Mesendoderm (in vitro differentiated cells): Measurements from ENCODE around the gene RARRES2.
"Not testable (repeated sequence)": the region's sequence is repeated elsewhere in the genome, so short reads cannot be mapped to it uniquely, and the experiment has no call there.

ENCODE experiments used
- DNase-seq: peaks from one replicate; pipeline ENCODE4 v3.0.0; 2013
- H2AK5ac ChIP-seq: 2 replicates; pipeline ENCODE4 v1.6.1; 2013; ENCODE audit warnings: low read length, inconsistent platforms
- H2BK120ac ChIP-seq: 2 replicates; pipeline ENCODE4 v1.6.1; 2013; ENCODE audit warnings: low read depth, mild to moderate bottlenecking, low read length, moderate library complexity, mixed read lengths
- H2BK15ac ChIP-seq: replicated peaks from 2 replicates; pipeline ENCODE4 v1.6.1; 2013; ENCODE audit warnings: low read depth, mild to moderate bottlenecking, moderate library complexity
- H2BK5ac ChIP-seq: 2 replicates; pipeline ENCODE4 v1.6.1; 2013; ENCODE audit warnings: low read length, inconsistent platforms
- H3K18ac ChIP-seq: 2 replicates; pipeline ENCODE4 v1.6.1; 2013; ENCODE audit warnings: mild to moderate bottlenecking, low read length, mixed read lengths
- H3K23ac ChIP-seq: one replicate; pipeline ENCODE4 v1.6.1; 2013; ENCODE audit warnings: low read length
- H3K27ac ChIP-seq: 2 replicates; pipeline ENCODE4 v1.5.1; 2013; ENCODE audit warnings: low read depth, mild to moderate bottlenecking, inconsistent platforms, low read length, moderate library complexity
- H3K27me3 ChIP-seq: 2 replicates; pipeline ENCODE4 v1.6.1; 2013; ENCODE audit warnings: low read length, control low read depth, mild to moderate bottlenecking, inconsistent platforms; ENCODE audit not compliant: insufficient read depth, poor library complexity
- H3K36me3 ChIP-seq: 2 replicates; pipeline ENCODE4 v1.6.1; 2013; ENCODE audit warnings: low read length, inconsistent platforms; ENCODE audit not compliant: control insufficient read depth, insufficient read depth
- H3K4ac ChIP-seq: one replicate; pipeline ENCODE4 v1.6.1; 2013; ENCODE audit warnings: low read depth, mild to moderate bottlenecking, low read length, moderate library complexity
- H3K4me1 ChIP-seq: 2 replicates; pipeline ENCODE4 v1.6.1; 2013; ENCODE audit warnings: low read depth, low read length, inconsistent platforms; ENCODE audit not compliant: control insufficient read depth
- H3K4me2 ChIP-seq: 2 replicates; pipeline ENCODE4 v1.6.1; 2013; ENCODE audit warnings: low read length
- H3K4me3 ChIP-seq: 2 replicates; pipeline ENCODE4 v1.5.1; 2013; ENCODE audit warnings: mild to moderate bottlenecking, low read length
- H3K56ac ChIP-seq: one replicate; pipeline ENCODE4 v1.6.1; 2013; ENCODE audit warnings: low read length
- H3K79me1 ChIP-seq: 2 replicates; pipeline ENCODE4 v1.6.1; 2013; ENCODE audit warnings: low read length, inconsistent platforms
- H3K79me2 ChIP-seq: 2 replicates; pipeline ENCODE4 v1.6.1; 2013; ENCODE audit warnings: mild to moderate bottlenecking, low read length; ENCODE audit not compliant: control insufficient read depth, insufficient read depth
- H3K9ac ChIP-seq: 2 replicates; pipeline ENCODE4 v1.6.1; 2013; ENCODE audit warnings: low read length, inconsistent platforms
- H4K5ac ChIP-seq: one replicate; pipeline ENCODE4 v1.6.1; 2013; ENCODE audit warnings: low read length
- H4K8ac ChIP-seq: one replicate; pipeline ENCODE4 v1.6.1; 2013; ENCODE audit warnings: low read depth, mild to moderate bottlenecking, control low read depth, low read length, moderate library complexity
- WGBS: extraction: QIAGEN DNeasy Blood & Tissue Kit; methylation state at CpG from one replicate; pipeline ENCODE4 v1.1.7; 2013; ENCODE audit warnings: low lambda C conversion rate, missing lambda C conversion rate; ENCODE audit not compliant: insufficient coverage; ENCODE audit errors: extremely low coverage; 5-methylcytosine and 5-hydroxymethylcytosine counted together

Gene RARRES2

DNA sequence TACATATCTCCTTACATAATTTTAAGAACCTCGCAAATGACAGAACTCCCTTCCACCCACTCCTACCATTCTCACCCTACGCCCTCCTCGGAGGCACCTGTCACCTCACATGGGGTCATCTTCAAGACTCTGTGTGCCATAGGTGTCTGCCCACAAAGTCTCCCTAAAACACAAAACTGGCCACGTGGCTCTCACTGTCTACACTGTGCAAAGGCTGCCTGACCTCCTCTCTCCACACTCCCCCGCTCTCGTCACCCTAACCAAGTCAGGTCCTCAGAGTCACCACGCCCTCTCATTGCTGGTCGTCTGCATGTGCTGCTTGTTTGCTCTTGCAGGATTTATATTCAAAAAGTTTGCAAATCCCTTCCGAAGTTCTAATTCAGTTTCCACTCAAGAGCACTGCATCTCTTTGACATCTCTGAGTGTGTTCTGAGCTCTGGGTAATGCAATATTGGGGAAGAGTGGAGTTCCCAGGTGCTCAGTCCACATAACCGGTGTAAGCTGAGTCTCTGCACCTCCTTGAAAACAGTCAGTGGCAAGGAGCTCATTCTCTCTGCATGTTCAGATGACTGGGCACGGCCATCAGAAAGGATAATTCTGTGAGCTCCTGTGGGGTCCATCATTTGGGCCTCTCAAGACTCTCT, 36.0 kb downstream of the RARRES2 start:
- H3K27ac ChIP-seq, H4K8ac ChIP-seq, H2BK15ac ChIP-seq, H3K9ac ChIP-seq, H3K79me2 ChIP-seq, H2AK5ac ChIP-seq, DNase-seq, H3K23ac ChIP-seq, H3K36me3 ChIP-seq, H2BK5ac ChIP-seq, H2BK120ac ChIP-seq, H3K79me1 ChIP-seq, H3K4me1 ChIP-seq, H3K4ac ChIP-seq, H3K4me3 ChIP-seq, H4K5ac ChIP-seq, H3K18ac ChIP-seq, H3K27me3 ChIP-seq, H3K56ac ChIP-seq, H3K4me2 ChIP-seq: not testable (repeated sequence)
- WGBS, result no CpG with 5 or more reads among the region's 11 CpGs

DNA sequence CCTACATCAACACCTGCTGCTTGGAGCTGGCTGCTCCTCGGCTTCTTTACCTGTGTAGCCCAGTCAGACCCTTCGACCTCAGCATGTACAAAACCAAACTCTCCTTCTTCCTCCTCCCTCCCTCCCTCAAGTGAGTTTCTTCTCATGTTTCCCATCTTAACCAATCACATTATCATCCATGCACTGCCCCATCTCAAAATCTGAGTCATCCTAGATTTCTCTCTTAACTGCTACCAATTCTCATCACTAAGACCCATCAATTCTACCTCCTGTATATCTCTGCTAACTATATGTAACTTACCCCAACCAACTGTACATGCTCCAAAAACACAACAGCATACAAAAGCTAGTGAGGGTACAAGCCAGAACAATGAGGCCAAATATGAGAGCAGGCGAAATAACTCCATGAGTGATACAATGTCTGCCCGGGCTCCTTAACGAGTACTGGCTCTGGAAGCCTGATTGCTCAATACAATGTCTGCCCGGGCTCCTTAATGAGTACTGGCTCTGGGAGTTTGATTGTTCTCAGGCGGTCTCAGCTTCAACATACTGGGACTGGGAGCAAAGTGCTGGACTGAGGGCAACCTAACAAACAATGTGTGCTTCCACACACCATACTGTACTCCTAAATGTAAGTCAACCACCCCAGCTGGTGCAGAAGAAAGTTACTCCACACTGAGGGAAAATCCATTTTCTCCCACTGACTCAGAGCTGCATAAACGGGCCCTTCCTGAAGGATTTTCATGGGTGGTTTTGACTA, 36.8 kb downstream of the RARRES2 start:
- H3K27ac ChIP-seq, H2BK120ac ChIP-seq, H2BK15ac ChIP-seq, H3K4me3 ChIP-seq, H3K79me2 ChIP-seq, H3K56ac ChIP-seq, H3K4me1 ChIP-seq, H3K9ac ChIP-seq, H4K5ac ChIP-seq, H3K18ac ChIP-seq, H2AK5ac ChIP-seq, H2BK5ac ChIP-seq, H3K23ac ChIP-seq, H4K8ac ChIP-seq, DNase-seq, H3K36me3 ChIP-seq, H3K79me1 ChIP-seq, H3K4me2 ChIP-seq, H3K4ac ChIP-seq, H3K27me3 ChIP-seq: not testable (repeated sequence)
- no CpG with 5 or more reads among the region's 8 CpGs for WGBS

DNA sequence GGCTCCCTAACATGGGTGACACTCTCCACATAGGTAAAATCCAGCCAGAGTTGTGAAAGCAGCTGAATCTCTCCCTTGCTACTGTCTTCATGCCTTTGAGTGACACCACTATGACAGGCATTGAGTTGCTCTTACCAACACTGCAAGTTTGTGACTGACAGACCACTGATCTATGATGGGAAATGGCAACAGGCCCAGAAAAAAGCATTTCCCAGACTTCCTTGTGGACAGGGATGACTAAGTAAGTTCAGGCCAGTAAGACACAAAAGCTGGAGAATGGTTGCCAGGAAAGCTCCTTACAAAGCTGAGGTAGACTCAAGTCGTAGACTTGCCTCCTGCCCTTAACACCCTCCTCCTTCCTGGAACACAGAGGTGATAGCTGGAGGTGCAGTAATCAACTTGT, 38.5 kb downstream of the RARRES2 start:
- not testable (repeated sequence) for H4K5ac ChIP-seq, H3K23ac ChIP-seq, H3K9ac ChIP-seq, H3K79me2 ChIP-seq, H3K27me3 ChIP-seq, H3K36me3 ChIP-seq, H3K27ac ChIP-seq, H3K79me1 ChIP-seq, H2BK5ac ChIP-seq, H3K4ac ChIP-seq, H3K18ac ChIP-seq, H2BK120ac ChIP-seq, H4K8ac ChIP-seq, H3K4me1 ChIP-seq, H2BK15ac ChIP-seq, H2AK5ac ChIP-seq, DNase-seq, H3K4me3 ChIP-seq, H3K56ac ChIP-seq, H3K4me2 ChIP-seq
- no CpG with 5 or more reads among the region's 1 CpG for WGBS

DNA sequence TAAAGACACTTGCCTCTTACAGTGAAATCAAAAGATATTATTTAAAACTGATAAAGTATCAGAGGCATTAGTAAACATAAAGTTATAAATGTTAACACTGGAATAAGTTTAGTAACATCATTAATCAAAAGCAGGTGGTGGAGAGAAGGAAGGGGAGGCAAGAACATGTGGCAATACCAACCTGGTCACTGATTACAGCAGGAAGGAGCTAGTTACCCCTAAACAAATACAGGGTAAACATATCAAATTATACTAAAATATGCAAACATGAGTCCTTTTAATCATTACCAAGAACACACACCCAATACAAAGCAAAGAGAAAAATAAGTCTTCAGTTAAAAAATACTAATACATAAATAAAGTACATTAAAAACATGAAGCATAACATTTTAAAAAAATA, 43.5 kb downstream of the RARRES2 start:
- not testable (repeated sequence) for H3K79me2 ChIP-seq, H3K79me1 ChIP-seq, H3K4ac ChIP-seq, H4K8ac ChIP-seq, H3K36me3 ChIP-seq, H2BK15ac ChIP-seq, H3K23ac ChIP-seq, H3K27ac ChIP-seq, H2BK5ac ChIP-seq, DNase-seq, H2AK5ac ChIP-seq, H3K4me3 ChIP-seq, H3K18ac ChIP-seq, H3K4me2 ChIP-seq, H4K5ac ChIP-seq, H3K4me1 ChIP-seq, H3K56ac ChIP-seq, H2BK120ac ChIP-seq, H3K9ac ChIP-seq, H3K27me3 ChIP-seq

DNA sequence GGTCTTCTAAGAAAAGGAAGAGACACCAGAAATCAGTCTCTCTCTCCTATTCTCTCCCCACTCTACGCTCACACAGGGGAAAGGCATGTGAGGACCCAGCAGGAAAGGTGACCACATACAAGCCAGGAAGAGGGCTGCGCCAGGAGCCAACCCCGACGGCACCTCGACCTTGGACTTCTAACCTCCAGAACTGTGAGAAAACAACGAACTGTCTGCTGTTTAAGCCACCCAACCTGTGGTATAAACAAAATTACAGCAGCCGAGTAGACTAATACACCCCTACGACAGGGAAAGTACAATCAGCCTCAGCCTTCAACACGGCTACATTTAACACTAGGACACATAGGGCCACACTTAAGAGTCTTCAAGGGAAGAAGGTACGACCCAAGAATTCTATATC, 44.6 kb downstream of the RARRES2 start:
- H3K4me3 ChIP-seq, H3K79me1 ChIP-seq, H3K79me2 ChIP-seq, H2AK5ac ChIP-seq, H3K23ac ChIP-seq, H3K56ac ChIP-seq, H3K36me3 ChIP-seq, H3K18ac ChIP-seq, H3K9ac ChIP-seq, H3K27me3 ChIP-seq, H2BK5ac ChIP-seq, DNase-seq, H2BK120ac ChIP-seq, H3K4ac ChIP-seq, H3K4me2 ChIP-seq, H4K5ac ChIP-seq, H4K8ac ChIP-seq, H2BK15ac ChIP-seq, H3K4me1 ChIP-seq, H3K27ac ChIP-seq: not testable (repeated sequence)
- no CpG with 5 or more reads among the region's 10 CpGs for WGBS

DNA sequence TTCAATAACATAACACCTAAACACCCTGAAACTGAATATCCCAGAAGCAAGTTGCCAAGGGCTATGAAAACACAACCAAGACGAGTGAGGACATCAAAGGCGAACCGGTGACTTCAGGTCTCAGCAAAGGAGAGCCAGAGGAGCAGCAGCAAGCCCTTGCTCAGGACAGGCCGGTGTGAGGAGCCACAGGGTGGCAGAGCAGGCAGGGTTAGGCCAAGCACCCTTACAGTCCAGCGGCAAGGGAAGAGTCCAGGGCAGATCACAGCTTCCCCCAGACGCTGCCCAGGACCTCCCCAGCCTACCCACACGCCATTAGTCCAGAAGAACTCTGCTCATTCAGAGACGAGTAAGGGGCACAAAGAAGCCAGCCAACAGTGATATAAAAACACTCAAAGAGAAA, 45.8 kb downstream of the RARRES2 start:
- H4K8ac ChIP-seq, H3K4me2 ChIP-seq, H3K4ac ChIP-seq, H3K79me2 ChIP-seq, H2AK5ac ChIP-seq, H3K18ac ChIP-seq, H4K5ac ChIP-seq, H3K79me1 ChIP-seq, H2BK15ac ChIP-seq, DNase-seq, H3K27me3 ChIP-seq, H3K4me1 ChIP-seq, H3K27ac ChIP-seq, H2BK5ac ChIP-seq, H3K56ac ChIP-seq, H3K9ac ChIP-seq, H3K36me3 ChIP-seq, H3K4me3 ChIP-seq, H3K23ac ChIP-seq, H2BK120ac ChIP-seq: not testable (repeated sequence)
- WGBS, result no CpG with 5 or more reads among the region's 8 CpGs
